Uterine smooth muscle cell (primary cell): ENCODE results near the gene COQ7. TPM values are rescaled to one million over a fixed set of nuclear protein-coding genes. Genes with fewer than 3 reads are reported as not detected.

Experiments used
- total RNA-seq: library from RNA; depleted of rRNA; stranded (reverse); fragments of >200 nt; gene quantifications from 2 replicates; pipeline ENCODE4 v1.2.3, GENCODE V29; 2014

Gene COQ7
- total RNA-seq = 21.1 and 25.7 TPM in 2 replicates

GRCh38 chr16:19067349-19068236, at the start of gene COQ7:
COQ7 (plus strand) TSS chr16:19067614; CDS start chr16:19067665, 51 bp downstream.

GRCh38 chr16:19113577-19114358, 46.4 kb downstream of the COQ7 start, which contains the start of gene ITPRIPL2:
ITPRIPL2 (plus strand) TSS chr16:19113964; CDS start chr16:19114462, 498 bp downstream.

Other genes starting within 250 kb of the COQ7 start
- 89.4 and 92.5 TPM in 2 replicates for gene SMG1, start 141.2 kb upstream of the COQ7 start, total RNA-seq
- gene TMC7, start 83.7 kb upstream of the COQ7 start, total RNA-seq = 0.50 and 0.89 TPM in 2 replicates
- gene ITPRIPL2, start 46.4 kb downstream of the COQ7 start, total RNA-seq = 43.4 and 50.7 TPM in 2 replicates
- gene SYT17, start 100.6 kb downstream of the COQ7 start, total RNA-seq = under 0.01 and 0.12 TPM in 2 replicates
- gene CLEC19A, start 218.1 kb downstream of the COQ7 start, total RNA-seq = not detected in 2 replicates